HG02588 (cell line): ENCODE results near the gene MMEL1.
"Not testable (repeated sequence)": the region's sequence is repeated elsewhere in the genome, so short reads cannot be mapped to it uniquely, and the experiment has no call there.

Source experiments
- ATAC-seq: cut with Tn5 transposase; IDR thresholded peaks from one replicate; pipeline ENCODE4 v1.9.1; 2021; ENCODE audit warnings: mild to moderate bottlenecking, moderate library complexity; ENCODE audit not compliant: unreplicated experiment

The MMEL1 gene

DNA sequence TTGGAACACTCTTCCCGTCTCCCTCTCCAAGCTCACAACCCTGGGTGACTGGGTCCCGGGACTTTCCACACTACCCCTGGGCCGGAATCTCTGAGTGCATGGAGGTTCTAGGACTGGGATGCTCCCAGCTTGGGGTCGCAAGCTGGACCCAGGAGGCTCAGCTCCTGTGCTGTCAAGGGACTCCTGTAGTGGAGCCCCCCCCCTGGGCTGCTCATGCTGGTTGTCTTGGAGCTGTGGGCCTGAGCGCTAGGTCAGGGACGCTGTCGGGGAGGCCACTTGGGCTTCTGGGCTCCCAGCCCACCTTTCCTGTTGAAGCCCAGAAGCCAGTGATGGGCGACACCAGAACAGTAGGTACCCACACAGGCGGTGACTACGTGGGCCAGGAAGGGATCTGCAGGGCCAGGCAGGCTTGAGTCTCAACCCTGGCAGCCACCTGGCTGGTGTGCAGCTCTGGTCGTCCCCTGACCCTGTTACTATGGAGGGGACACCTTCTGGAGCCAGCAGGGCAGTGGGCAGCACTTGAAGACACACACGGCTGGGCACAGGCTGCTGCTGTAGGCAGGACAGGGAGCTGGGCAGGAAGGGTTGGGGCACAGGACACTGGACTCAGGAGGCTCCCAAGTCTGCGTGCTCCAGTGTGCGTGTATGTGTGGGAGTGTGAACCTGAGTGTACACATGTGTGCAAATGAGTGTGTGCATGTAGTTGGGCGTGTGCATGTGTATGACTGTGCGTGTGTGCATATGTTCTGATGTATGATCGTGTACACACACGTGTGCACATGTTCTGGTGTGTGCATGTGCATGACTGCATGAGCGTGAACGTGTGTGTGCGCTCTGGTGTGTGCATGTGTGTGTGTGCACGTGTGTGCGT, 3.0 kb downstream of the MMEL1 start:
- ATAC-seq: no peak

DNA sequence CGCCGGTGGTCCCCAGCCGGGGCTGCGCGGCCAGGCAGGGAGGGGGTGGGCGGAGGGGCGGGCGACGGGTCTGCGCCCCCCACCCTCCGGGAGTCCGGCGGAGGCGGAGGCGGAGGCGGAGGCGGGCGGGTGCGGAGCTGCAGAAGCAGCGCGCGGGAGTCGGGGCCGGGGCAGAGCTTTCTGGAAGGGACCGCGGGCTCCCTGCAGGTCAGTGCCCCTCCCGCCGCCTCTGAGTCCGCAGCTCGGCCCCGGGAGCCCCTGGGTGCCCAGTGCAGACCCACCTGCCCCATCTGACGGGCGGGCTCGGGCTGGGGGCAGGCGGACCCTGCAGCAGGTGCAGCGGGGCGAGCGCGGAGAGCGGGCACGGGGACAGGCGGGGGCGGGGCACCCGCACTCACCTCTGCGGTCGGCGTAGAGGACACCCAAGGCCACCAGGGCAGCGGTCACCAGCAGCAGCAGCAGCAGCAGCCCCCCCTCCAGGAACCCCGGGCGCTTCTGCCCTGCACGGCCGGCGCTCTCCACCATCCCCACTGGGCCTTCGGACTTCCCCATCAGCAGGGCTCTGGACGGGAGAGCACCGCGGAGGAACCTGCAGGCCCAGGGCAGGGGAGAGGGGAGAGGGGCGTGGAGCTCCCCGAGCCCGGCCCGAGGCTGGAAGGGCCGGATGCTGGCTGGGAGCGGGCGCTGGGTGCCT, 3.7 kb downstream of the MMEL1 start:
- ATAC-seq: no peak

DNA sequence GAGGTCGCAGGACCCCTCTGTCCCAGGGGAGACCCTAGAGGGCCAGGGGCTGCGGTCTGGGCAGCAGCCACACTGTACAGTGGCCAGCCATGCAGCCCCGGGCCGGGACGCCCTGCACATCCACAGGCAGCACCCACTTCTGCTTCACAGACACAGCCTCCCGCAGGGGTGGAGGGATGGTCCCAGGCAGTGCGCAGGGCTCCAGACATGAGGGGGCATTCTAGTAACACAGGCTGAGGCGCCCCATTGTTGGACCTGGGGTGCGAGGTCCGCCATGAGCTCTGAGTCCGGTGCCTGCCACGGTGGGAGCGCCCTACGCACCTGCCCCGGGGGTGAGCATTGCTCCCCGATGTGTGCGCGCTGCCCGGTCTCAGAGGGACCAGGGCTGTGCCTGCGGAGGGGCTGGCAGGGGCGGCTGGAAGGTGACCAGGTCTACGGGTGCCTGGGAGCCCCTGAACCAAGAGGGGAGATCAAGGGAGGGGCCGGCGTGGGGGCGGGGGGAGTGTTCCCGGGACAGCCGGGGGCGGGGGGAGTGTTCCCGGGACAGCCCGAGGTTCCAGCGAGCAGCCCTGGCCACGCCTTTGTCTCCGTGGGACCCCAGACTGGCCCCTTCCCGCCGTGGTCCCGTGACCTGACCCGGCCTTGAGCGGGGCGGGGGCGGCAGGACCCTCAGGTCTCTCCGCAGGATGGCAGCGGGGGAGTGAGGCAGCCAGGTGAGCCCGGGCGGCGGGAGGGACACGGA, 4.5 kb downstream of the MMEL1 start:
- no peak for ATAC-seq

DNA sequence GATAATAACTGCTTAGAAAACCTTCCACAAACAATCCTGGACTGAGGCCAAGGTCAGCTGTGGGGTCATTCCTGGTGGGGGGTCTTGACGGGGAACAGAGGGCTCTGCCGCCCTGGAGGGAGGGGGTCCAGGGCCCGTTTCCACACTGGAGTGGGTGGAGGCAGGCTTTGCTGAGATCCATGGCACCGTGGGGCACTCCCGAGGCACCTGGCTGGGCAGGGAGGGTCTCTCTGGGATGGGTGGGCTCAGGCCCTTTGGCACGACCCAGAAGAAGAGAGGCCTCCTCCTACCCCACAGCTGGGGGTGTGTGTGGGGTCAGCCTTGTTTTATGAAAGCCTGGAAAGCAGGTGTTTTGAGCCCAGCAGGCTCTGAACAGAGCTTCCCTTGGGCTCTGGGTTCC, 5.1 kb downstream of the MMEL1 start:
- no peak for ATAC-seq

DNA sequence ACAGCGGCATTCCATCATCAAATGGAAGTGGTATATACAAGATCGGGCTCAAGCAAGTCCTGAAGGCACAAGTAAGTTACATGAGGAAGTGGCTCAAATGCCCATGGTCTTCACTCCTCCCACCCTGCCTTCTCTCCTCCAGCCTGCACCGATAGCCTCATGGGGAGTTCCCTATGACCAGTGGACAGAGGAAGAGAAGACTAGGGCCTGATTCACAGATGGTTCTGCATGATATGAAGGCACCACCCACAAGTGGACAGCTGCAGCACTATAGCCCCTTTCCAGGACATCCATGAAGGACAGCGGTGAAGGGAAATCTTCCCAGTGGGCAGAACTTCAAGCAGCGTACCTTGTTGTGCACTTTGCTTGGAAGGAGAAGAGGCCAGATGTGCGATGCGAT, 7.1 kb downstream of the MMEL1 start:
- not testable (repeated sequence) for ATAC-seq

DNA sequence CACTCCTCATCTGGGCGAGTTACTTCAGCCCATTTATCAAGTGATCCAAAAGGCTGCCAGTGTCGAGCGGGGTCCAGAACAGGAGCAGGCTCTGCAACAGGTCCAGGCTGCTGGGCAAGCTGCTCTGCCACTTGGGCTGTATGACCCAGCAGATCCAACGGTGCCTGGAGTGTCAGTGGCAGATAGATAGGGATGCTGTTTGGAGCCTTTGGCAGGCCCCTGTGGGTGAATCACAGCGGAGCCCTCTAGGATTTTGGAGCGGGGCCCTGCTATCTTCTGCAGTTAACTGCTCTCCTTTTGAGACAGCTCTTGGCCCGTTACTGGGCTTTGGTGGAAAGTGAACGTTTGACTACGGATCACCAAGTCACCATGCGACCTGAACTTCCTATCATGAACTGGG, 7.5 kb downstream of the MMEL1 start:
- no peak for ATAC-seq

DNA sequence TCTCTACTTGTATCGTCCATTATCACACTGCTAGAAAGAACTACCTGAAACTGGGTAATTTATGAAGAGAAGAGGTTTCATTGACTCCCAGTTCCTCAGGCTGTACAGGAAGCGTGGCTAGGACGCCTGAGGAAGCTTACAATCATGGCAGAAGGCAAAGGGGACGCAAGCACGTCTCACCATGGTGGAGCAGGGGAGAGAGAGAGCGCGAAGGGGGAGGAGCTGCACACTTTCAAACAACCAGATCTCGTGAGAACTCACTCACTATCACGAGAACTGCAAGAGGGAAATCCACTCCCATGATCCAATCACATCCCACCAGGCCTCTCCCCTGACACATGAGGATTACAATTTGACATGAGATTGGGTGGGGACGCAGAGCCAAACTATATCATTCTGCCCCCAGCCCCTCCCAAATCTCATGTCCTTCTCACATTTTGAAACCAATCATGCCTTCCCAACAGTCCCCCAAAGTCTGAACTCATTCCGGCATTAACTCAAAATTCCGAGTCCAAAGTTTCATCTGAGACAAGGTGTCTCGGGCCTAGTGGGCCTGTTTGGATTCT, 8.0 kb downstream of the MMEL1 start:
- ATAC-seq: no peak

DNA sequence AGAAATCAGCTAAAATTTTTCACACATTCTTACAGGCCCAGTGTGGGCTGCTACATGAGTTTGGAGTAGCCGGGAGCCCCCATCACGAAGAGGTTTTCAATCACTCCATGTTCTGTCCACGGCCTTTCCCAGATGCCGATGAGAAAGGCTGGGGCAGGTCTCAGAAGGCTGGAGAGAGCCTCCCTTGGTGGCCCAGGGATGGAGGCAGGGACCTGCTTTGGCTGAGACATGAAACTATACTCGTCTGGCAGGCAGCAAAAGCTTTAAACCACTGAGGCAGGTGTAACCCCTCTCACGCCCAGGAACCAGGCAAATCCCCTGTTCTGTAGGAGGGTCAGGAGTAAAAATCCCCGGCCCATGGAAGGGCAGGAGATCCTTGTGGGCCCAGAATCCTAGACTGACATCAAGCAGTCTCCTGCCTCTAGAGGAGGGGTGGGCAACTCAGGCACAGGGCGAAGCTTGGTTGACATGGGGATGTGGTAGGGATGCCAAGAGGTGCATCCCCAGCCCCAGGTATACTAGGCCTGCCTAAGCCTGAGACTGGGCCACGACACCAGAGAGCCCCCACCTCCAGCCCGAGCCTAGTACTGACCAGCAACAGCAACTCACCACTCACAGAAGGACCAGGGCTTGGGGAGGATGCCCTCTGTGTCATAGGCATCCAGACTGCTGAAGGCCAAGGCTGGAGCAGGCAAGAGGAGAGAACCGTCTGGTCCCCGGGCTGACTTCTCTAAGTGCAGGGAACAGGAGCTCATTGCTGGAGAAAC, 9.1 kb downstream of the MMEL1 start:
- no peak for ATAC-seq

DNA sequence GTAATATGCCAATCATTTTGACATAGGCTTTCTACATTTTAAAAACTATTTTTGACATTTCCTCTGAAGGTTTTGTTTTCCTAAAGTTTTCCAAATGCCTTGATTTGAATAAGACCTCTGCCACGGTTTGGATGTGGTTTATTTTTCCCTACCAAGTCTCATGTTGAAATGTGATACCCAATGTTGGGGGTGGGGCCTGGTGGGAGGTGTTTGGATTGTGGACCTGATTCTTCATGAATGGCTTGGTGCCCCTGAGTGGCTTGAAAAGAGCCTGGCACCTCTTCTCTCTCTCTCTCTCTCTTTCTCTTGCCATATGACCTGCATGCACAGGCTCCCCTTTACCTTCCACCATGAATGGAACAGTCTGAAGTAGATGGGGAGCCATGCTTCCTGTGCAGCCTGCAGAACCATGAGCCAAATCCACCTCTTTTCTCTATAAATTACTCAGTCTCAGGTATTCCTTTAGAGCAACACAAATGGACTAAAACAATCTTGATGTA, 14.8 kb downstream of the MMEL1 start:
- no peak for ATAC-seq

DNA sequence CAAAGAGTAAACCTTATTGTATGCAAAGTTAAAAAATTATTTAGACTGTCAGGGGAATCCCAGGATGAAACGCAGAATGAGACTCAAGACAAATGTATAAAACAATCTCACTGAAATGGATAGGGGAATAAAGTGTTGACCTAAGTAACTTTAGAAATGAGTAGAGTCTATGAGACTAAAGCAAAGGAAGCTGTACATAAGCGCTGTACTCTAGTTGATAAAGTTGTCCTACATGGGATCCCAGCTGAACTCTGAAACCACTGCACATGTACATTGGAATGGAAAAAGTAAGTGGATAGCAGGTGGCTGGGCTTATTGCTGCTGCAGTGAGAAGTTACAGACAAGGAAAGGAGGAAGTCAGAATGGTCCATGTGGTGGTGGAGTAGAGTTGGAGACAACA, 18.7 kb downstream of the MMEL1 start:
- no peak for ATAC-seq

DNA sequence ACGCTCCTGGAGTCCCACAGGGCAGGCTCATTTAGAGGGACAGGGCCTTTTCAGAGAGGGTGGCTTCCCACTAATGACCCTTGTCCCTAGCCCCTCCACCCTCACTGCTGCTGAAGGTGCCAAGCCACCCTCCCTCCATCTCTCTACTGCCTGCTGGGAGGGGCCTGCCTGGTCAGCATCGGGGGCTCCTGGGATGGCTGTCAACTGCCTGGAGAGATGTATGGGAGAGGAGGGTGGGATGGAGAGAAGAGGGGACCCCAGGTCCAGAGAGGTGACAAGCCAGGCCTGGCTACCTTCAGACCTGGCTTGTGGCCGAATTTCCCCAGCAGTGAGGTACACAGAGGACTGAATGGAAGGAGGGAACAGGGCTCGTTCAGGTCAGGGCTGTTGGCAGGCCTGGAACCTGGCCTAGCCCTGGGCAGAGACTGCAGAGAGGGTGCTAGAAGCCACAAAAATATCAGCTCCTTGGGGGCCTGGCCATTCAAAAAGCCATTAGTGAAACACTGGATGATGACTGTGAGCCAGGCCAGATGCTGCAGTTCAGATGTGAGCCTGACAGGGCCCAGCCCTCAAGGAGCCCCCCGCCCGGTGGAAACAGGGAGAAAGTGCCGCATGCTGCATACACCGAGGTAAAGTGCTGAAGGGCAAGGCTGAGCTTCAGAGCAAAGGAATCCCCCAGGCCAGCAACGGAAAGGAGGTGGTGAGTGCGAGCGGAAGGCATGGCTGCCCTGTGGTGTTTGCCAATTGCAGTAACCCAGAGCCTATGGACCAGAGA, 20.0 kb downstream of the MMEL1 start:
- ATAC-seq: no peak

DNA sequence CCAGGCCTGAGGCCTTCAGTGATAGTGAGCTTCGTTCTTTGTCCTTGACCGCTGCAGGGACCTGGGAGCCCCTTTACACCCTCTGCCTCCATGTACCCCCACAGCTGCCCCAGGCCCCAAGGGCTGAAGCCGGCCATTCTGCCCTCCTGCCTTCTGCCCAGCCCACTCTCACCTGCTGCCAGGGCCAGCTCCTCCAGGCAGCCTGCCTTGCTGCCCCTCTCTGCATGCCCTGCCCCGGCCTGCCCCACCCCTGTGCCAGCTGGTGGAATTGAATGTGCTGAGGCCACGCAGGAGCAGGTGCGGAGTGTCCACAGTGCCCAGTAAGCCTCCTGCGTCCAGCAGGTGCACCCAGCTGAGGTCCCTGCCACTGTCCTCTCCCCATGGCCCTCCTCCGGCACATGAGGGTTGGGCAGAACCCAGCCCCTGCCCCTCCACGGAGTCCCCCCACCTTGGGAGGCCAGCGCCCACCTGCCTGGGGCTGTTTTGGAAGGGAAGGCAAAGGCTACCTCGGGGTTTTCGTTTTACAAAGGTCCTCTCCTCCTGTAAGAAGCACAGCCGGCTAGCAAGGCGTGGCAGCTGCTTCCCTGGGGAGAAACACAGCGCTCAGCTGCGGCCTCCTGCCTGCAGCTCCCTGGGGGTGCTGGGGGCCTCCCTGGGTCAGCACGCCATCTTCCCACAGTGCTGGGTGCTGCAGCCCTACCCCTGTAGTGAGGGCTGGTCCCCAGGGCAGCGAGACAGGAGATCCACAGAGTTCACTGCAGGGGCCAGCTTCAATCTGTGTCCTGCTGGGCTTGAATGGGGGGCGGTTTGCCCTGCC, 21.0 kb downstream of the MMEL1 start:
- no peak for ATAC-seq

DNA sequence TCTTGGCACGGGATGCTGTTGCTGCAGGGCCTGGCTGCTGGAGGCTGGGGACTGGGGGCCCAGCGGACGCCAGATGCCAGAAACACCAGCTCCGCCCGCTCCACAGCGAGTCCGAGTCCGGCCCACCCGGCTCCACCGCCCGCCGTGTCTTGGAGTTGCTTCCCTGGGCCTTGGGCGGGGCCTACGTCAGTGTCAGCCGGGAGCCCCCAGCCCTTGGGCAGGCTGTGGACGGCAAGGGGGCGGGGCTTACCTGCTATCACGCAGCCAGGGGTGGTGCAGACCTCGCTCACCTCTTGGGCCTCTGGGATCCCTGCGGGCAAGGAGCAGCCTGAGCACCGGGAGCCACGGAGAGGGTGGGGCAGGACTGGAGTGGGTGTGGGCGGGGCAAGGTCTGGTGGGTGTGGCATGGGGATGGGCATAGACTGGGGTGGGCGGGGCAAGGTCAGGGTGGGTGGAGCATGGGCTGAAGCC, 21.8 kb downstream of the MMEL1 start:
- no peak for ATAC-seq

DNA sequence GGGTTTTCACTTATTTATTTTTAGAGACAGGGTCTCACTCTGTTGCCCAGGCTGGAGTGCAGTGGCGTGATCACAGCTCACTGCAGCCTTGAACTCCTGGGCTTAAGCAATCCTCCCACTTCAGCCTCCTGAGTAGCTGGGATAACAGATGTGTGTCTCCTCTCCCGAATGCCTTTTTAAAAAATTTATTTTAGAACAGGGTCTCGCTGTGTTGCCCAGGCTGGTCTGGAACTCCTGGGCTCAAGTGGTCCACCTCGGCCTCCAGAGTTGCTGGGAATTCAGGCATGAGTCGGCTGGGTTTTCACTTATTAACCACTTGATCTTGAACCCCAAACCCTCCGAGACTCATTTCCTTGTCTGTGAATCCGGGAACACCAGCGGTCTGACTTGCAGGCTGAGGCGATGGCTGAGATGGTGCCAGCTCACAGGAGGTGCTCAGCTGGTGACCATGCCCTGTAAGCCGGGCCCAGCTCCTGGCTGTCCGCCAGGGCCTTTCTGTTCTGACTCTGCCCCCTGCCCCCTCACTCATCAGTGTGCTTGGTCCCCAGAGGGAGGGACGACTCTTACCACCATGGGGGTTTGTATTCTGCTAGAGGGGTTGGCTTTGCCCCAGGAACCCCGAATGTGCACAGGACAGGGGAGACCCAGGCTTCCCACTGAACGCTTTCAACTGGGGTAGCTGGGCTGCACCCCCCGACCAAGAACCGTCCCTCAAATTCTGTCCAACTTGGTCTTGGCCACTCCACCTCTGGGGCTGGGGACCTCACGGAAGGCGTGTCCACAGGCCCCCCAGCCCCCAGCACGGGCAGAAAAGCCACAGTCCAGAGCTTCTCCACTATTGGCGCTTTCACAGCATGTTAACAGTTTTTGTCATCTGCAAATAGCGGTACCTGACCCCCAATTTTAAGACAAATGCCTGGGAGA, 22.5 kb downstream of the MMEL1 start:
- ATAC-seq: no peak

DNA sequence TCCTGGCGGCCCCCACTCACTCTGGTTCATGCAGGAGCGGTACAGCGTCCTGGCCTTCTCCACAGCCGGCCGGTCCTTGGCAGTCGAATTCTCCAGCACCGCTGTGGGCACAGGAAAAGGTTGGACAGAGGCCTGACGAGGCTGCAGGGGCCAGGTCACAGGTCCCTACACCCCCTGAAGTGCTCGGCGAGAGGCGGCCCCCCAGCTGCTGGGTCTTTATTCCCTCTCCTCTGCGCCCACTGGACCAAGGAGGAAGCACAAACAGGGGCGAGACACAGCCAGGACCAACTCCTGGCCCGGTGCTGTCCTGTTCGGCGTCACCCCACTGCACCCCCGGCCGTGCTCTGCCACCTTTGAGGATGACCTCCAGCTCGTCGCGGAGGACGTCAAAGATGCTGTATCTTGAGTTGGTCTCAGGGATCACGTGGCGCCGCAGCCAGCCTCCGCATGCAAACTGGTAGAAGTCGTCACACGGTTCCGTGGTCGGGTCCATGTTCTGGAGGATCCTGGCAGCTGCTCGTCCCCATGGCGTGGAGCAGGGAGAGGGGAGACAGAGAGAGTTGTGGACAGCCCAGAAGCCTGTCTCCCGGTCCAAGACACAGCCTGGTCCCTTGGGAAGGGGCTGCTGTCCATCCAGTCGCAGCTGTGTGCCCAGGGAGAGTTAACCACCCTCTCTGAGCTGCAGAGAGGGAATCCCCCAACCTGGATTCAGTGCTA, 23.3 kb downstream of the MMEL1 start:
- ATAC-seq: no peak

DNA sequence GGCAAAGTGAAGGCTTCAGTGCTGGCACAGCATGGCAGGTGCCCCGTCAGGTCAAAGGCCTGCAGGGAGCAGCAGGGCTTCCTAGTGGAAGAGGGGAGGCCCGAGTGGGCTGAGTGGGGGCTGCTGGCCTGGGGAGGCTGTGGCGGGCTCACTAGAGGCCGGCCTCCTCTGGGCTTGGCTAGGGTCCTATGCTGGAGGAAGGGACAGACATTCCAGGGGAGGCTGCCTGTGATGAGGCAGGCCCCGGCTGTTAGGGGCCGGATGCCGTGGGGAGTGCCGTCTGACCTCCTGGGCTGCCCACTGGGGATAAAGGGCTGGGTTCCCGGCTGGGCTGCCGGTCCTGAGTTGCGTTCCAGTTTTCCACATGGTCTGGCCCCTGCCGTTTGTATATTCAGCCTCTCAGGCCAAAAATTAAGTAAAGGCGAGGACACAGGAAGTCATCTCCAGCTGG, 25.1 kb downstream of the MMEL1 start:
- ATAC-seq: no peak
